Measurements from ENCODE around the gene OSGIN1. TPM values are rescaled to one million over a fixed set of nuclear protein-coding genes. Genes with fewer than 3 reads are reported as not detected.
A peak's percentile ranks its signal among the peaks of the same experiment; 100 is the strongest.

The OSGIN1 gene
- total and polyA plus RNA-seq, 2 of the 8 experiments (the other 6 are each of a cell fraction or from before 2014, with no cell fraction given), result 0.58 to 0.76 TPM

- no peak overlapping the region for H3K23ac ChIP-seq (ENCODE audit: insufficient read length)
- FAIRE-seq, result no peak
- H3K56ac ChIP-seq (replicated peaks; ENCODE audit: insufficient read length, low read depth, low read length), result no peak overlapping the region
- ChIA-PET POLR2A (ENCODE audit: partially characterized antibody) (interaction anchor here (1.0 to 1.1 kb wide), 2 partner anchors 9 to 35 kb away, joined by 3 read pairs; partner anchors contain the start of gene MLYCD), CTCF (ENCODE audit: partially characterized antibody) (interaction anchor here (1.7 to 5.0 kb wide), 3 partner anchors 8 to 19 kb away, joined by 5 to 35 read pairs (median 8); no protein-coding TSS in a partner anchor)
- H2BK120ac ChIP-seq (replicated peaks; ENCODE audit: low read depth, low read length), result no peak overlapping the region
- H3K27ac ChIP-seq (ENCODE audit: low read depth, low read length), result no peak overlapping the region
- no peak for DNase-seq (ENCODE audit: low read depth in 1 of 2, low spot score in 2 of 2)
- H3K18ac ChIP-seq (ENCODE audit: extremely low read depth, low read length), result no peak overlapping the region
- no peak overlapping the region for H2BK5ac ChIP-seq (ENCODE audit: low read depth, low read length)
- no peak overlapping the region for H3K4ac ChIP-seq (replicated peaks; ENCODE audit: insufficient read length, low read depth, low read length)
- no peaks in the 10 kb centered on the region for H4K20me1 ChIP-seq (replicated peaks in 1 of 2; ENCODE audit: control insufficient read depth in 1 of 2, insufficient read depth in 2 of 2, low read length in 2 of 2)
- H3K79me2 ChIP-seq (ENCODE audit: control insufficient read depth in 1 of 2, insufficient read depth in 2 of 2, low read length in 2 of 2), result no peaks in the 10 kb centered on the region
- no peak overlapping the region for H4K91ac ChIP-seq (replicated peaks; ENCODE audit: insufficient read length, low read length)
- no peak overlapping the region for H2BK12ac ChIP-seq (ENCODE audit: low read depth, low read length)
- H3K79me1 ChIP-seq (ENCODE audit: low read depth, low read length), result no peaks in the 10 kb centered on the region
- no peaks in the 10 kb centered on the region for H3K4me1 ChIP-seq (replicated peaks in 1 of 4; ENCODE audit: control insufficient read depth in 3 of 4, insufficient read depth in 4 of 4, low read length in 3 of 4)
- WGBS, 2 experiments (ENCODE audit: extremely low coverage in 1 of 2, insufficient coverage in 1 of 2, insufficient read length in 1 of 2, insufficient replicate concordance in 2 of 2, low coverage in 1 of 2, low lambda C conversion rate in 2 of 2, missing lambda C conversion rate in 1 of 2), result 82% methylated on average over 12 of the region's 12 CpGs; no CpG with 5 or more reads in 1 of the 2 experiments
- H2AK5ac ChIP-seq (ENCODE audit: low read depth, low read length), result no peak overlapping the region
- H3K4me3 ChIP-seq (ENCODE audit: extremely low read depth in 1 of 4, insufficient read depth in 2 of 4, low read depth in 3 of 4, low read length in 4 of 4), result no peak overlapping the region
- H3K14ac ChIP-seq (ENCODE audit: insufficient read length), result no peak overlapping the region
- H2AFZ ChIP-seq (ENCODE audit: low read length), result no peak overlapping the region
- H2BK15ac ChIP-seq (ENCODE audit: low read length), result no peak overlapping the region
- H3K36me3 ChIP-seq (ENCODE audit: control insufficient read depth in 2 of 4, insufficient read depth in 4 of 4, low read length in 3 of 4), result no peaks in the 10 kb centered on the region
- H3K4me2 ChIP-seq (ENCODE audit: insufficient read depth in 1 of 2, low read depth in 2 of 2, low read length in 2 of 2), result no peak overlapping the region
- no peaks in the 10 kb centered on the region; a peak in 1 of 7 replicates for H3K27me3 ChIP-seq (replicated peaks in 1 of 4; ENCODE audit: control insufficient read depth in 3 of 4, extremely low read depth in 1 of 4, insufficient read depth in 3 of 4, low read length in 3 of 4)
- H2BK20ac ChIP-seq (ENCODE audit: low read length), result no peak overlapping the region
- H4K5ac ChIP-seq (ENCODE audit: insufficient read length, low read depth, low read length), result no peak overlapping the region
- H3K23me2 ChIP-seq (ENCODE audit: low read depth, low read length), result no peaks in the 10 kb centered on the region
- TF ChIP-seq, protein P1, sequence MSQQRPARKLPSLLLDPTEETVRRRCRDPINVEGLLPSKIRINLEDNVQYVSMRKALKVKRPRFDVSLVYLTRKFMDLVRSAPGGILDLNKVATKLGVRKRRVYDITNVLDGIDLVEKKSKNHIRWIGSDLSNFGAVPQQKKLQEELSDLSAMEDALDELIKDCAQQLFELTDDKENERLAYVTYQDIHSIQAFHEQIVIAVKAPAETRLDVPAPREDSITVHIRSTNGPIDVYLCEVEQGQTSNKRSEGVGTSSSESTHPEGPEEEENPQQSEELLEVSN (IDR thresholded peaks at IDR 0.05), result no peak
- TF ChIP-seq JUN (IDR thresholded peaks at IDR 0.05; ENCODE audit: low read depth, low read length), result no peak
- no peak for TF ChIP-seq HDAC6 (IDR thresholded peaks at IDR 0.05; ENCODE audit: low read depth, low read length)
- no peak for TF ChIP-seq ATF2 (IDR thresholded peaks at IDR 0.05; ENCODE audit: low read length)
- TF ChIP-seq SUZ12 (IDR thresholded peaks at IDR 0.05; ENCODE audit: low read length), result no peak
- TF ChIP-seq SP1 (IDR thresholded peaks at IDR 0.05; ENCODE audit: low read depth, low read length), result no peak
- H4K8ac ChIP-seq (ENCODE audit: extremely low read depth, insufficient read depth, low read length), result peak overlapping the region; percentile 37; the same call in 1 of the 2 replicates
- no peaks in the 10 kb centered on the region for H3K9me3 ChIP-seq (ENCODE audit: insufficient read depth in 2 of 2, low read depth in 1 of 2, low read length in 1 of 2)
- H3K9ac ChIP-seq (replicated peaks in 1 of 4; ENCODE audit: extremely low read depth in 1 of 4, low read depth in 3 of 4, low read length in 3 of 4), result no peak overlapping the region
Observed at GRCh38 chr16:83934684-83934977, 18.4 kb upstream of the OSGIN1 start.

All from H1 (cell line).